ENCODE measurements around the gene RPL7A.
"Not testable (repeated sequence)": the region's sequence is repeated elsewhere in the genome, so short reads cannot be mapped to it uniquely, and the experiment has no call there.

Gene RPL7A

DNA sequence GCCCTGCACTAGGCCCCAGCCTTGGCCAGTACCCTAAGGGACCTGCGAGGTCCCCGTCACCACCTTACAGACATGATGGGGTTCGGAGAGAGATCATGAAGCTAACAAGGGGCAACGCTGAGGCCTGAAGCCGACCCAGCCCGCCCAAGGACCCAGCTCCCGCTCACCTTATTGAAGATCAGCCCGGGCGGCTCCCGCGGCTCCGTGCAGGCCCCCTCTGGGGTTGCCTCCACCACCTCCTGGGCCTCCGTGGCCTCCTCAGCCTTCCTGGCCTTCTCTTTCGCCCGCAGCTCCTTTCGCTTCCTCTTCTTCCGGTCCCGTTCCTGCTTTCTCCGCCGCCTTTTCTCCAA lies 15.7 kb upstream of the RPL7A start:
- DNase-seq (ENCODE audit: low read depth) = no peak
- H3K4me3 ChIP-seq (ENCODE audit: low read depth, low read length) = no peak overlapping the region
- TF ChIP-seq, protein P1, sequence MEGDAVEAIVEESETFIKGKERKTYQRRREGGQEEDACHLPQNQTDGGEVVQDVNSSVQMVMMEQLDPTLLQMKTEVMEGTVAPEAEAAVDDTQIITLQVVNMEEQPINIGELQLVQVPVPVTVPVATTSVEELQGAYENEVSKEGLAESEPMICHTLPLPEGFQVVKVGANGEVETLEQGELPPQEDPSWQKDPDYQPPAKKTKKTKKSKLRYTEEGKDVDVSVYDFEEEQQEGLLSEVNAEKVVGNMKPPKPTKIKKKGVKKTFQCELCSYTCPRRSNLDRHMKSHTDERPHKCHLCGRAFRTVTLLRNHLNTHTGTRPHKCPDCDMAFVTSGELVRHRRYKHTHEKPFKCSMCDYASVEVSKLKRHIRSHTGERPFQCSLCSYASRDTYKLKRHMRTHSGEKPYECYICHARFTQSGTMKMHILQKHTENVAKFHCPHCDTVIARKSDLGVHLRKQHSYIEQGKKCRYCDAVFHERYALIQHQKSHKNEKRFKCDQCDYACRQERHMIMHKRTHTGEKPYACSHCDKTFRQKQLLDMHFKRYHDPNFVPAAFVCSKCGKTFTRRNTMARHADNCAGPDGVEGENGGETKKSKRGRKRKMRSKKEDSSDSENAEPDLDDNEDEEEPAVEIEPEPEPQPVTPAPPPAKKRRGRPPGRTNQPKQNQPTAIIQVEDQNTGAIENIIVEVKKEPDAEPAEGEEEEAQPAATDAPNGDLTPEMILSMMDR (IDR thresholded peaks at IDR 0.05; ENCODE audit: low read depth, low read length) = no peak
- no peak for TF ChIP-seq MYC (IDR thresholded peaks at IDR 0.05; ENCODE audit: low read depth, low read length)
- no peak for TF ChIP-seq POLR2A (IDR thresholded peaks at IDR 0.05; ENCODE audit: extremely low read depth, insufficient read length)
- TF ChIP-seq, protein P2, sequence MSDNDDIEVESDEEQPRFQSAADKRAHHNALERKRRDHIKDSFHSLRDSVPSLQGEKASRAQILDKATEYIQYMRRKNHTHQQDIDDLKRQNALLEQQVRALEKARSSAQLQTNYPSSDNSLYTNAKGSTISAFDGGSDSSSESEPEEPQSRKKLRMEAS (IDR thresholded peaks at IDR 0.05; ENCODE audit: low read depth, low read length) = no peak

DNA sequence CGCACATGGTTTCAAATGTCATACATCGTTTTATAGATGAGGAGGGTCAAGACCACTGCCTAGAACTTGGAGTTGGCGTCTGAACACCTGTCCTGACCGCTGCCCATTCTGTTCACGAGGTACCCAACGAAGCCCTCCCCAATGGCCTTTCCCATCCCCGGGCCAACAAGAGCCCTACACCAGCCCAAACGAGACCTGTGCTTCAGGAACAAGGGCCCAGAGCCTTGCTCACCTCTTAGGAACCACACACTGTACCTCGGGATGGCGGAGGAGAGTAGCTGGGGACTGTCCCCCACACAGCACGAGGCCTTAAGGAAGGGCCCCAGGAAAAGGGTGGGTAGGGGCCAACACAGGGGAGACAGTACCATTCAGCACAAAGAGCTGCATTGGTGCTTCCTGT lies 15.0 kb upstream of the RPL7A start:
- TF ChIP-seq POLR2A (IDR thresholded peaks at IDR 0.05; ENCODE audit: extremely low read depth, insufficient read length) = no peak
- no peak overlapping the region for H3K4me3 ChIP-seq (ENCODE audit: low read depth, low read length)

DNA sequence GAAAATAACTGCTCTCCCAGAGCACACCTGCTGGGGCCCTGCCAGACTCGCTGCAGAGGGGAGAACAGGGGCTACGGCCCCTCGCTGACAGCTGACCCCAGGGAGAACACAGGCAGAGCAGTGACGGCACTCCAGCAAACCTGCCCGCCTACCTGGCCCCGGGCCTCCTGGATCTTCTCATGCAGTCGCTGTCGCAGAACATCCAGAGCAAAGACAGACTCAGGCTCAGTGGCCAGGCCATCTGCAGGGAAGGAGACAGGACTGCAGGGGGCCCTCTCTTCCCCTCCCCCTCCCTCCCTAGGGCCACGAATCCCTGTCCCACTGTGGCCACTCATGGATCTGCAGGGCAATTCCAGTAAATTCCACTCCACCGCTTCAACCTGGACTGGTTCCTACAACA lies 14.5 kb upstream of the RPL7A start:
- DNase-seq (ENCODE audit: low read depth) = peak; percentile 7
- no peak overlapping the region for H3K4me3 ChIP-seq (ENCODE audit: low read depth, low read length)
- TF ChIP-seq MYC (IDR thresholded peaks at IDR 0.05; ENCODE audit: low read depth, low read length) = no peak
- TF ChIP-seq, protein P1 (IDR thresholded peaks at IDR 0.05; ENCODE audit: low read depth, low read length) = no peak
- TF ChIP-seq POLR2A (IDR thresholded peaks at IDR 0.05; ENCODE audit: extremely low read depth, insufficient read length) = no peak
- TF ChIP-seq, protein P2 (IDR thresholded peaks at IDR 0.05; ENCODE audit: low read depth, low read length) = no peak

More for the DNA sequence above, 15.0 kb upstream of the RPL7A start:
- peak; percentile 1 for DNase-seq (ENCODE audit: low read depth)

DNA sequence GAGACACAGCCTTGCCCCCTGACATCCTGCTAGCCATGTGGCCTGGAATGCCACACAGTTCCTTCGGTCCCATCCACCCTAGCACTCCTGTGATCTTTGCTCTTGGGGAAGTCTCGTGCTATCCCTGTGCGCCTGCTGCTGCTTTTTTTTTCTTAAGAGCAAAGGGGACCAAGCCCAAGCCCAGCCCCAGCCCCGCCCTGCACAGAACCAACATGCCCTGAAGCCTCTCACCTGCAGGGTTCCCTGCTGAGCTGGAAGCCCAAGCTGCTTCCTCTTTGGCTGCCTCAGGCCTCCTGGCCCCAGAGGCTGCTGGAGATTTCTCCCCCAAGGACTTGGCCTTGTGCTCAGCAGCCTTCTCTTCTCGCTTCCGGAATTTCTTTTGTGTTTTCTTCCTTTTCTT lies 13.9 kb upstream of the RPL7A start:
- TF ChIP-seq MYC (IDR thresholded peaks at IDR 0.05; ENCODE audit: low read depth, low read length) (no peak), POLR2A (IDR thresholded peaks at IDR 0.05; ENCODE audit: extremely low read depth, insufficient read length) (no peak)
- TF ChIP-seq, protein P2 (IDR thresholded peaks at IDR 0.05; ENCODE audit: low read depth, low read length) = no peak
- TF ChIP-seq, protein P1 (IDR thresholded peaks at IDR 0.05; ENCODE audit: low read depth, low read length) = no peak
- H3K4me3 ChIP-seq (ENCODE audit: low read depth, low read length) = peak overlapping the region; percentile 95
- DNase-seq (ENCODE audit: low read depth) = no peak

DNA sequence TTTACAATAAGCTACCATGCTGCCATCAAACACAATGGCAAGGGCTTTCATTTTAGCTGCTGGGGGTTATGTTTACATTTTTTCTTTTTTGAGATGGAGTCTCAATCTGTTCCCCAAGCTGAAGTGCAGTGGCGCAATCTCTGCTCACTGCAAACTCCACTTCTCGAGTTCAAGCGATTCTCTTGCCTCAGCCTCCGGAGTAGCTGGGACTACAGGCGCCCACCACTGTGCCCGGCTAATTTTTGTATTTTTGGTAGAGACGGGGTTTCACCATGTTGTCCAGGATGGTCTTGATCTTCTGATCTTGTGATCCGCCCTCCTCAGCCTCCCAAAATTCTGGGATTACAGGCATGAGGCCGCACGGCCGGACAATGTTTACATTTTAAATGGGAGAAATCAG lies 13.1 kb upstream of the RPL7A start:
- peak overlapping the region; percentile 95 for H3K4me3 ChIP-seq (ENCODE audit: low read depth, low read length)
- not testable (repeated sequence) for DNase-seq (ENCODE audit: low read depth)

DNA sequence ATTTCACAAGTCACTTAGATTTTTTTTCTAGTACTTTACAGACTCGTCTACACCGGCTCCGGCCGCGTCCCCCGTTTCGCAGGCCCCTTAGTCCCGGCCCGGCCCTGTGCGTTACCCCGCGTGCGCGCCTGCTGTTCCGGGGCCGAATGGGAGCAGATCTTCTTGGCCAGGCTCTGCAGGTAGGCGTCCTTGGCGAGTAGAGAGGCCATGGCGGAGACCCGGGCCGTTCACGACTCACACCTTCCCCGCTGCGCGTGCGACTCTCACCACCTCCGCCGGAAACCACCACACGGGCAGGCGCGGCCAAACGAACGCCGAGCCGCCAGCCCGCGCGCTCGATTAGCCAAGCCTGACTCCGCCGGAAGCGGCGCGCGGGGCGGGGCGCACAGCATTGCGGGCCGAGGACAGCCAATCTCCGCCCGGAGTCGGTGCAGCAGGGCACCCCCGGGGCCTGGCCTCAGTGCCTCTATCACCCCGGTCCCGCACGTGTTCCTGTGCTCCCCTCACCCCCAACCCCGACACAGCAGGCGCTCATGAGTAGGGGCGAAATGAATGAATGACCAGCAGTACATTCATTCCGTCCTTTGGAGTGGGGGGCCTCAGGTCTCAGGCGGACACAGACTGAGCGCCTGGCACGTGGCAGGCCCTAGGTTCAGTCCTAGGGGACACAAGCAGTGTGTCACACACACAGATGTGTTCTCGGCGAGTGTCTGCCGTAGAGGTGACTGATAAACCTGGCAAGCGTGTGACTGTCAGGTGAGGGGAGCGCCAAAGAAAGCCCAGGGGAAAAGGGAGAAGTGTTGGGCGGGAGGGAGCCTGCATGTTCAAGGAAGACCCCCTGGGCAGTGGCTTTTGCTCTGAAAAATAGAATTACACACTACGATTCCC lies 11.8 kb upstream of the RPL7A start, which contains the start of gene SURF6:
Gene SURF6, minus strand, starts transcription at position 265 of the 888 bp plus-strand sequence. Its CDS starts 56 bp downstream, at position 209.
- H3K4me3 ChIP-seq (ENCODE audit: low read depth, low read length) = peak within 1 kb of the TSS; percentile 95
- DNase-seq (ENCODE audit: low read depth) = peak; percentile 97
- TF ChIP-seq, protein P2 (IDR thresholded peaks at IDR 0.05; ENCODE audit: low read depth, low read length) = peak; percentile 76
- TF ChIP-seq, protein P1 (IDR thresholded peaks at IDR 0.05; ENCODE audit: low read depth, low read length) = no peak
- TF ChIP-seq POLR2A (IDR thresholded peaks at IDR 0.05; ENCODE audit: extremely low read depth, insufficient read length) (peak; percentile 75), MYC (IDR thresholded peaks at IDR 0.05; ENCODE audit: low read depth, low read length) (peak; percentile 97)
